Activated naive CD4-positive, alpha-beta T cell treated with anti-CD3 and anti-CD28 coated beads for 36 hours (primary cell): ENCODE results near the gene DMRTB1. TPM values are rescaled to one million over a fixed set of nuclear protein-coding genes. Genes with fewer than 3 reads are reported as not detected.

Experiments
- CTCF ChIA-PET: fragments of 350-600 bp; sonication (Branson Sonifier 250); formaldehyde crosslinking; loops from one replicate; lab custom pipeline; 2021; ENCODE audit warnings: antibody characterized with exemption; lab: Charles Lee
- DNase-seq: peaks from one replicate; pipeline ENCODE4 v3.0.0-alpha.2; 2020
- H3K27ac Mint-ChIP-seq: one replicate; pipeline ENCODE4 v1.8.0; 2021; ENCODE audit warnings: mild to moderate bottlenecking, mixed read lengths
- H3K27me3 Mint-ChIP-seq: one replicate; pipeline ENCODE4 v1.8.0; 2021; ENCODE audit warnings: low read depth, mixed read lengths
- H3K36me3 Mint-ChIP-seq: one replicate; pipeline ENCODE4 v1.8.0; 2021; ENCODE audit warnings: low read depth, mixed read lengths
- H3K4me1 Mint-ChIP-seq: one replicate; pipeline ENCODE4 v1.8.0; 2021; ENCODE audit warnings: low read depth, mixed read lengths
- H3K4me3 Mint-ChIP-seq: one replicate; pipeline ENCODE4 v1.8.0; 2021; ENCODE audit warnings: mild to moderate bottlenecking, moderate library complexity, mixed read lengths
- H3K9me3 Mint-ChIP-seq: one replicate; pipeline ENCODE4 v1.8.0; 2021; ENCODE audit warnings: mixed read lengths
- intact Hi-C: fragments of 100-400 bp; cut with micrococcal nuclease; formaldehyde crosslinking; loops from one replicate; pipeline ENCODE4 v1.15.1; 2023
- total RNA-seq, 2 experiments: library from RNA; stranded (reverse); gene quantifications; one replicate each; pipeline ENCODE4 v1.2.3, GENCODE V29; 2021

DMRTB1 gene
- total RNA-seq, 2 experiments from 2014 or later = not detected

DNA sequence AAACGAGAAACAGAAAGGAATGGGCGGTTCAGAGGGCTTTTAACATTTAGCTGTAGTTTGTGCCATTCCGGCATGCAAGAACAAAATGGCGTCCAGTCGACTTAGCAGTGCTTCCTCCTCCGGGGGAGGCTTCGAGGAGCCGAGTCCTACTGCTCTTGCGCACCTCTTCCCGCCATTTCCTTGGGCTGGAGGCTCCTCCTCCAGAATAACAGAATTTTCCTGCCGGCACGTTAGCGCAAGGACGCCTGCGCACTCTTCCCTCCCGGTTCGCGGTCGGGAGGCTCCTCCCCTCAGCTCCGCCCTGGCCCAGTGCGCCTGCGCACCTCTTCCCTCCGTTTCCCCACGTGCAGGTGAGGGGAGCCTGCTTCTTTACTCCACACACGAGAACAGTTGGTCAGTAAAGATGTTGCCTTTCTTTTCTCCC, 1.0 kb downstream of the DMRTB1 start:
- Mint-ChIP-seq H3K27ac (no peak overlapping the region), H3K4me3 (no peak overlapping the region), H3K27me3 (no peaks in the 10 kb centered on the region), H3K9me3 (no peaks in the 10 kb centered on the region), H3K36me3 (no peaks in the 10 kb centered on the region), H3K4me1 (no peaks in the 10 kb centered on the region)
- DNase-seq = no peak
- CTCF ChIA-PET = interaction anchor here (2.1 kb wide), 1 partner anchor 11 kb away, joined by 5 read pairs; no protein-coding TSS in a partner anchor
- intact Hi-C loops = no loop called here

DNA sequence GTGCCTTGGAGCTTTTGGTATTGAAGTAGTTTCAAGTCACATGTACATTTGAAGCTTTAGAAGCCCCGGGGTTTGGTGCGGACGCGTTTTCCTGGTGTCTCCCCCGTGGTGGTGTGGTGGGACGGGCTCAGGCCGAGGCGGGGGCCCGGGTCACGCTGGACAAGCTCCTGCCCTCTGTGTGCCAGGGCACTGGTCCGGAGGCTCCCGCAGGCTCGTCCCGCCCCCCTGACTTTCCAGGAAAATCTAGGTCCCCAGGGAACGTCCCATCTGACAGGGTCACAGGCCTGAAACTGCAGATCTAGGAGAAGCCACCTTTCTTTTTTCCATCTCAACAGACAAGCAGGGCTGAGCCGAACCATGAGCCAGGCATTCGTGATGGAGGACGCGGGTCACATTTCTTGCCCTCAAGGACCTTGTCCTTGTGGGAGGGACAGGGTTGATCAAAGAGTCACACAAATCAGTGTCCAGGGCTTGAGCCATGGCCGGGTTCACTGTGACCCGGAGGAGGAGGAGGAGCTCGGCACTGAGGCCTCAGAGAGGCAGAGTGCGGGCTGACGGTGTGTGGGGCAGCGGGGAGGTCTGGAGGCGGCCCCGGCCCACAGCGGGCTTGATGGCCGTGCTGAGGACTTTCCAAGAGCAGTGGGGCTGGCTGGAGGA, 1.6 kb downstream of the DMRTB1 start:
- H3K4me3 Mint-ChIP-seq = no peak overlapping the region
- intact Hi-C loops = no loop called here

DNA sequence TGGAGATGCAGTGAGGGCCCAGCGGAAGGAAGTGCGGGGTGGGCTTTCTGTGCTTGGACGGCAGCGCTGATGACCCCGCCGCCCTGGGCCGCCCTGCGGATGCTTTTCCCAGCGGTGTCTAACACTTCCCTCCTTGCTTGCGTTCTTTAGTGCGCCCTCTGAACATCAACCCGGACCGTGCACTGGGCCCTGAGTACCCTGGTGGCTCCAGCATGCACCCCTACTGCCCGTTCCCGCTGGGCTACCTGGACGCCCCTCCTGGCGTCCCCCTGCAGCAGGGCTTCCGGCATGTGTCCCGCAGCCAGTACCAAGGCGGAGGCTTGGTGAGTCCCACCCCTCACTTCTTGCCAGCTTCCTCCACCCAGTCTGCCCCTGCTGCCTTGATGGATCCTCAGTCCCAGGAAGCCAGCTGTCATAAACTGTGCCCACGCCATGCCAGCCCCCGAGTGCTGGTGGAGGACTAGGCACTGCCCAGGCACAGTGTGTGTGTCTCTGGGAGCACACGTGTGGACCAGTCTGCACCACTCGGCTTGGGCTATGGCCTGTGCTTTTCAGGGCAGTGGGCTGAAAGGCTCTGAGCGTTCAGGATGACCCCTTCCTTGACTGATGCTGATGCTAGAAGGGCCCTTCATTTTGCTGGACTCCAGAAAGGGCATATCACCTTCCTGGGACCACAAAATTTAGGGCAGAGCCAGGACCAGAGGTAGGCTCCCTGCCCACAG, 2.3 kb downstream of the DMRTB1 start:
- Mint-ChIP-seq H3K36me3 (no peaks in the 10 kb centered on the region), H3K9me3 (no peaks in the 10 kb centered on the region), H3K27ac (no peak overlapping the region), H3K4me1 (no peaks in the 10 kb centered on the region), H3K27me3 (no peaks in the 10 kb centered on the region), H3K4me3 (no peak overlapping the region)
- no peak for DNase-seq
- CTCF ChIA-PET = interaction anchor here (2.1 kb wide), 1 partner anchor 12 kb away, joined by 5 read pairs; no protein-coding TSS in a partner anchor
- intact Hi-C loops = no loop called here

More for the DNA sequence above, 1.6 kb downstream of the DMRTB1 start:
- no peaks in the 10 kb centered on the region for H3K9me3 Mint-ChIP-seq
- H3K27me3 Mint-ChIP-seq = no peaks in the 10 kb centered on the region
- H3K27ac Mint-ChIP-seq = no peak overlapping the region
- no peak for DNase-seq
- no peaks in the 10 kb centered on the region for H3K4me1 Mint-ChIP-seq
- CTCF ChIA-PET = interaction anchor here (2.1 kb wide), 1 partner anchor 11 kb away, joined by 5 read pairs; no protein-coding TSS in a partner anchor
- no peaks in the 10 kb centered on the region for H3K36me3 Mint-ChIP-seq

DNA sequence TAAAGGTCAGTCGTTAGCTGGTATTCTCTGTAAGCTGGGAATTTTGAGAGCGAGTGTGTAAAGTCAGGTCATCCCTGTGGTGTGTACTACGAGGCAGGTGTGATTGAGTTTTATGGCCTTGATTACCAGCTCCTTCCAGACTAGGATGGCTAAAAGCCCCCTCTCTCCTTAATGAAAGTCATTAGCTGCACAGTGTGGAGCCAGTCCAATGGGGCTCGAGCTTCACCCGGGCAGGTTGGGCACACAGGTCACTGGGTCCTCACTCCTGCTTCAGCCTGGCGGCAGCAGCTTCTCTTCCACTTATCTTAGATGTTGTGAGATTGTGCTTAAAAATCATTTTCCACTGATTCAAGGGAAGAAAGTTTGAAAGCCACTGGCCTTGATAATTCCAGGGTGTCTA, 3.0 kb downstream of the DMRTB1 start:
- no peak overlapping the region for H3K27ac Mint-ChIP-seq
- CTCF ChIA-PET = interaction anchor here (0.5 kb wide), 1 partner anchor 72 kb away, joined by 3 read pairs; no protein-coding TSS in a partner anchor
- H3K27me3 Mint-ChIP-seq = no peaks in the 10 kb centered on the region

DNA sequence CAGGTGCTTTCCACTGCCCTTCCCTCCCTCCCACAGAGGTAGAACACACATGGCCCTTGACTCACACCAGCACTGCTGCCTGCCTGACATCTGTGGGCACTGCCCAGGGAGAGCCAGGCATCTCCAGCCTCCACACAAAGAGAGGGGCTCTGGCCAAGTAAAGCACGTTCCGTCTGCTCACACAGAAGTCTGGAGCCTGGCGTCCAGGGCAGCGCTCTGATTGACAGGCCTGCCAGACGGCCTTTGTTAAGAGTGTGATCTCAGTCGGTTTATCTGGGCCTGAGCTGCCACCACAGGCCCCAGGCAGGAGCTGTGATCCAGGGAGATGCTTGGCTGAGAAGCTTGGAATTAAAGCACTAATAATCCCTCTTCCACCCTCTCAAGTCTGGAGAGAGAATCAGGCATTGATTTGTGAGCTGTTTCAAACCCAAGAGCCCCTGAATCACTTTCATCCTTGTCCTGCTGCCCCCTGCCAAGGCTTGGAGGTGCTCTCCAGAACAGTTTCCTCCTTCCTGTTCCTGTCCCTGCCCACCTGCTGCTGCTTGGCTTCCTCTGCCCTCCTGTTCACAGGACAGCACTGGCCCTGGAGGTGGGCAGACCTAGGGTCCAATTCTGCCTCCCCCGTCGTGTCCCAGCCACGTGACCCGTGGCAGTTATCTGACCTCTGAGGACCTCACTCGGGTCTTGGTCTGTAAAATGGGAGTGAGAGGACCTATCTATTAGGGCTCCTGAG, 3.7 kb downstream of the DMRTB1 start:
- Mint-ChIP-seq H3K9me3 (no peaks in the 10 kb centered on the region), H3K36me3 (no peaks in the 10 kb centered on the region), H3K4me1 (no peaks in the 10 kb centered on the region), H3K27me3 (no peaks in the 10 kb centered on the region), H3K27ac (no peak overlapping the region), H3K4me3 (no peak overlapping the region)
- DNase-seq = no peak
- CTCF ChIA-PET = no interaction called here
- intact Hi-C loops = no loop called here

More for the DNA sequence above, 3.0 kb downstream of the DMRTB1 start:
- H3K4me3 Mint-ChIP-seq = no peak overlapping the region
- no peaks in the 10 kb centered on the region for H3K9me3 Mint-ChIP-seq
- no peaks in the 10 kb centered on the region for H3K36me3 Mint-ChIP-seq
- DNase-seq = no peak
- H3K4me1 Mint-ChIP-seq = no peaks in the 10 kb centered on the region
- intact Hi-C loops = no loop called here

DNA sequence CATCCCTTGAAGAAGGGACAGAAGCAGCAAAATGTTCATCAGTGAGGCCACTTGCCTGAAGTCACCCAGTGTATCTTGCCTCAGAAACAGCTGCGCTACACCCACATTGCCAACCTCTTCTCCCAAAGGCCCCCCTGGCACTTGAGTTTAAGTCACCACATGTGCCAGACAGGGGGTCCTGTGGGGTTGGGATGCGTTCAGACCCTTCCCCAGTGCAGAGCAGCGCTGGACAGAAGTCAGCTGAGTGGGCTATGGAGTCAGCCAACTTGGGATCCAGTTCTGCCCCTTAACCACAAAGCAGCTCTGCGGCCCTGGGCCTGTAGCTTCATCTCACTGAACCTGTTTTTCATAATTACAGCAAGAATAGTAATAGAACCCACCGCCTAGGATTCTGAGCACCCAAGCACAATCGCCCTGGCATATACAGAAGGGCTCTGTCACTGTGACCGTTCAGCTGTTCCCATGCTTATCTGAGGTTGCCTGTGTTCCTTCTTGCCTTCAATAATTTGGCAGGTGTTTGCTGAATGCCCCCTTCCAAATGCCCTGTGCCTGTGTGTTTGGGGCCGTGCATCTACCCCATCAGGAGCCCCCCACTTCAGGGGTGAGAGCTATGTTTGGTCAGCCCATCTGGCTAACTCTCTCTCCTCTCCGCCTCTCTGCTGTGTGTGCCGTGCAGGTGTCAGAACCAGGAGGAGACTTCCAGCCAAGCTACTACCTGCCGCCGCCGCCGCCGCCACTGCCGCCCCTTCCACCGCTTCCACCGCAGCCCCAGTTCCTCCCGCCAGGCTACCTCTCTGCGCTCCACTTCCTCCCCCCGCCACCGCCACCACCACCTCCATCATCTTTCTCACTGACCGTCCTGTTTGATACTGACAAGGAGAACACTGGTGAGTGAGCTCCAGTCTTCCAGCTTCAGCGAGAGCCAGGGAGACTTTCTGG, 5.0 kb downstream of the DMRTB1 start:
- Mint-ChIP-seq H3K27me3 (no peaks in the 10 kb centered on the region), H3K36me3 (no peaks in the 10 kb centered on the region), H3K9me3 (no peaks in the 10 kb centered on the region), H3K4me1 (no peaks in the 10 kb centered on the region), H3K4me3 (no peak overlapping the region), H3K27ac (no peak overlapping the region)
- DNase-seq = no peak
- CTCF ChIA-PET = interaction anchor here (1.0 to 1.1 kb wide), 2 partner anchors 20 to 22 kb away, joined by 3 to 4 read pairs; no protein-coding TSS in a partner anchor
- intact Hi-C loops = no loop called here

DNA sequence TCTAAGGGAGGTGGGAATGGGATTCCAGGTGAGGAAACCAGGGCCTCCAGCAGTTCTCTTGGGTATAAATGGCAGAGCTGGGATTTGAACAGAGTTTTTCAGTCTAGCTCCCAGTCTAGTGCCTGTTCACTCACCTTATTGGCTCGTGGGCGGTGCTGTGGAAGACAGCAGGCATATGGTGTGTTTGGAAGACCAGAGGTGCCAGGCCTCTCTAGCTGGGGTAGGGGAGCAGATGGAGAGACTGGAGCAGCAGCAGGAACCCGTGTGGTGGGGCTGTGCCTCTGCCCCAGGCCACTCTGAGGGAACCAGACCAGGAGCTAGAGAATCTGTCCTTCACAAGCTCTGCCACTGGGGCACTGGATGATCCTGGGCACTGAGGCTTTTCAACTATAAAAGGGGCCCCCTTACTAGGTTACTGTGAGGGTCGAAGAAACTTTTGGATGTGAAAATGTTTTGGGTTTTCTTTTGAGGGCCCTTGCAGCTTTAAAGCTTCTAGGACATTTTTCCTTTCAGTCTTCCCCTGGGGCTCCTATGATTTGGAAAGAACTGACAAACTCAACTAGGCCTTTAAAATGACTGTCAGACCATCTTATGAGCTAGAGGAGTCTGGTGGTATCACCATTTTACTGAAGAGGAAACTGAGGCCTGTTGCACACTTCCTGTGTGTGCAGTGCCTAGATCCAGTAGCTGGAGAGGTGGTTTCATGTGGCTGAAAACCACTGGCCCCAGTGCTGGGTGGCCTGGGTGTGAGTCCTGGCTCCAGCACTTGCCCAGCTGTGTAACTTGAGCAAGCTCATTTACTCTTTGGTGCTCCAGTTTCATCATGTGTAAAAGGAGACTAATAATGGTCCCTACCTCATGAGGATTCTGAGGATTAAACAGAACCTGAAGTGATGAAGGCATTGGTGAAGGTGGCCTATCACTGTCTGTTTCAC, 6.1 kb downstream of the DMRTB1 start:
- CTCF ChIA-PET = interaction anchor here (1.1 kb wide), 1 partner anchor 21 kb away, joined by 3 read pairs; no protein-coding TSS in a partner anchor
- Mint-ChIP-seq H3K36me3 (no peaks in the 10 kb centered on the region), H3K27ac (no peak overlapping the region), H3K4me1 (no peaks in the 10 kb centered on the region), H3K9me3 (no peaks in the 10 kb centered on the region), H3K4me3 (no peak overlapping the region), H3K27me3 (no peaks in the 10 kb centered on the region)
- no peak for DNase-seq
- intact Hi-C loops = no loop called here

DNA sequence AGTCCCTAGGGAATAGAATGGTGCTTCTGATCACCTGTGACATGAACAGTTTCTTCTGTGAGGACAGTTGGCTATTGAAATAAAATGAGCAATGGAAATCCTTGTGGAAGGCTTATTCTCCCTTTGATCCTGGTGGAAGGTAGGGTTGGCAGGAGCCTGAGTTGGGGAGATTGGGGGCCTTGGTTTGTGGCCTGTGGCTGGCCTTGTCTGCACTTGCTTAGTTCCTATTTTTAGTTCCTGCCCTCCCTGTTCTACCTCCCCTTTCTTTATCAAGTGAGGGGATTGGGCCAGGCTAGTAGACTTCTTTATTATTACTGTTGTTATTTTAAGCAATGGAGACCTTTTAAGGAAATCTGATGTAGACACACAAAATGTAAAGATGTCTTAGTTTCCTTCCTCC, 8.2 kb downstream of the DMRTB1 start:
- CTCF ChIA-PET = no interaction called here
- no peaks in the 10 kb centered on the region for H3K9me3 Mint-ChIP-seq
- H3K27me3 Mint-ChIP-seq = no peaks in the 10 kb centered on the region
- intact Hi-C loops = no loop called here
- H3K27ac Mint-ChIP-seq = no peak overlapping the region
- DNase-seq = no peak
- H3K4me1 Mint-ChIP-seq = no peaks in the 10 kb centered on the region
- no peaks in the 10 kb centered on the region for H3K36me3 Mint-ChIP-seq
- no peak overlapping the region for H3K4me3 Mint-ChIP-seq

DNA sequence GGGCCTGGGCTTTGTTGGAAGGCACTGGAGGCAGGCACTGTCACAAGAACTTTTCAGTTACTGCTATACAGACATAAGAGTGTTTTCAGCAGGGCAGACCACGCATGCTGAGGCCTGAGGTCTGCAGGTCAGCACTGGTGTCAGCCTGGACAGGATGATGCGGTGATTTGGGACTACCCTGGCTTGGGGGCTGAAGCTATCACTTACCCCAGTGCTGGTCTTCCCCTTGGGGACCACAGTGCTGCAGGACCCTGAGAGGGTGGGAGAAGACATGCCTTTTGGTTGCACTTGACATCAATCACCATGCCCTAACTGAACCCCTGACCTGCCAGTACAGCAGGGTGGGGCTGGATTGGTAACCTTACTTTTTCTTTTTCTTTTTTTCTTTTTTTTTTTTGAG, 9.2 kb downstream of the DMRTB1 start:
- Mint-ChIP-seq H3K9me3 (no peaks in the 10 kb centered on the region), H3K4me1 (no peaks in the 10 kb centered on the region), H3K4me3 (no peak overlapping the region), H3K27me3 (no peaks in the 10 kb centered on the region), H3K36me3 (no peaks in the 10 kb centered on the region), H3K27ac (no peak overlapping the region)
- DNase-seq = no peak
- intact Hi-C loops = no loop called here
- CTCF ChIA-PET = interaction anchor here (0.8 kb wide), 1 partner anchor 262 kb away, joined by 3 read pairs; no protein-coding TSS in a partner anchor

DNA sequence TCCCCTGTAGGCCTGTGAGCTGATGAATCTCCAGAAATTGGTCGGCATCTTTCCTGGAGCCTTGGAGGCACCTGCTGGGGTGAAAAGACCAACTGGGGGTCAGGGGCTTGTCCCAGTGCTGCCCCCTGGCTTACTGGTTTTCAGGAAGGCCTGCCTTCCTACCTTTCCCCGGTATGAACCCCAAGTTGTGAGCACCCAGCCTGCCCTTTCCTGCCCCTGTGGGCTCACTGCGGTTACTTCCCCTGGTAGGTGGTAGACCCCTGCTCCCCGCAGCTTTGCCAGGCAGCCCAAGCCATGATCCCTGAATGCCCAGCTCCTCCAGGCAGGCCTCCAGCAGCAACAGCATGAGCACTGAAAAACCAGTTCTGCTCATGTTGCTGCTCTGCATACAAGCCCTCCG, 10.2 kb downstream of the DMRTB1 start:
- CTCF ChIA-PET = interaction anchor here (0.8 kb wide), 1 partner anchor 261 kb away, joined by 3 read pairs; no protein-coding TSS in a partner anchor
- Mint-ChIP-seq H3K4me1 (no peaks in the 10 kb centered on the region), H3K27me3 (no peaks in the 10 kb centered on the region), H3K4me3 (no peak overlapping the region), H3K36me3 (no peaks in the 10 kb centered on the region), H3K27ac (no peak overlapping the region), H3K9me3 (no peaks in the 10 kb centered on the region)
- no peak for DNase-seq
- intact Hi-C loops = no loop called here

DNA sequence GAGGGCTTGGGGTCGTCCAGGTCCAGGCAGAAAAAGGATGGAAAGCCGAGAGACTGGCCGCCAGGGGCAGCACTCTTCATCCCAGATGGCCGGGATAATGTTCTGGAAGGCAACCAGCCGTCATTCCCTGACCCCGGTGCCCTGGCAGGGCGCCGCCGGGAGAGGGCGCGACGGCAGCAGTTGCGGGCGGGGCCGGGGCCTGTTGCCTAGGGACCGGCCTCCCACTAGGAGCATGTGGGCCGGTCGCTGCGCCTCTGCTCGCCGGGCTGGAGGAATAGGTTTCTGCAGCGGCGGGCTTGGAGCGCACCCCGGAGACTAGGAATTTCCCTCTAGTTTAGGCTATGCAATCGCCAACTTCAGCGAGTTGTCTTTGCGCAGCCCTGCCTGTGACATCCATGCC, 11.0 kb downstream of the DMRTB1 start:
- no peaks in the 10 kb centered on the region for H3K4me1 Mint-ChIP-seq
- CTCF ChIA-PET = no interaction called here
- H3K27ac Mint-ChIP-seq = no peak overlapping the region
- H3K4me3 Mint-ChIP-seq = no peak overlapping the region
- no peak for DNase-seq
- no peaks in the 10 kb centered on the region for H3K9me3 Mint-ChIP-seq
- intact Hi-C loops = no loop called here
- no peaks in the 10 kb centered on the region for H3K27me3 Mint-ChIP-seq
- no peaks in the 10 kb centered on the region for H3K36me3 Mint-ChIP-seq
